GM23248 (cell line): Measurements from ENCODE around the gene CCDC149. TPM values are rescaled to one million over a fixed set of nuclear protein-coding genes. Genes with fewer than 3 reads are reported as not detected.

Experiments used
- DNase-seq: peaks from one replicate; pipeline ENCODE4 v3.0.0-alpha.2; 2015
- H2AFZ ChIP-seq: fragments of 200-600 bp; sonication (generic); 2 replicates; pipeline ENCODE4 v1.6.1; 2016; ENCODE audit warnings: antibody characterized with exemption
- H3F3A ChIP-seq: fragments of 200-600 bp; sonication (generic); 2 replicates; pipeline ENCODE4 v1.6.1; 2016; ENCODE audit warnings: mild to moderate bottlenecking, antibody characterized with exemption, mixed run types; ENCODE audit not compliant: insufficient read depth
- H3K27ac ChIP-seq: fragments of 200-600 bp; sonication (generic); 2 replicates; pipeline ENCODE4 v1.5.1; 2016; ENCODE audit warnings: mild to moderate bottlenecking
- H3K27me3 ChIP-seq: fragments of 200-600 bp; sonication (generic); replicated peaks from 2 replicates; pipeline ENCODE4 v1.6.1; 2016; ENCODE audit warnings: mild to moderate bottlenecking; ENCODE audit not compliant: insufficient read depth
- H3K36me3 ChIP-seq: fragments of 200-600 bp; sonication (generic); 2 replicates; pipeline ENCODE4 v1.6.1; 2016; ENCODE audit warnings: low read depth, mild to moderate bottlenecking
- H3K4me1 ChIP-seq: fragments of 200-600 bp; sonication (generic); 2 replicates; pipeline ENCODE4 v1.6.1; 2016; ENCODE audit warnings: mild to moderate bottlenecking; ENCODE audit not compliant: insufficient read depth
- H3K4me2 ChIP-seq: fragments of 200-600 bp; sonication (generic); one replicate; pipeline ENCODE4 v1.6.1; 2016; ENCODE audit warnings: mild to moderate bottlenecking; ENCODE audit not compliant: unreplicated experiment
- H3K4me3 ChIP-seq: fragments of 200-600 bp; sonication (generic); 2 replicates; pipeline ENCODE4 v1.5.1; 2016; ENCODE audit warnings: mild to moderate bottlenecking
- H3K79me2 ChIP-seq: fragments of 200-600 bp; sonication (generic); 2 replicates; pipeline ENCODE4 v1.6.1; 2016; ENCODE audit warnings: mild to moderate bottlenecking; ENCODE audit not compliant: insufficient read depth
- H3K9ac ChIP-seq: fragments of 200-600 bp; sonication (generic); 2 replicates; pipeline ENCODE4 v1.6.1; 2016; ENCODE audit warnings: mild to moderate bottlenecking
- H3K9me2 ChIP-seq: fragments of 200-600 bp; sonication (generic); 2 replicates; pipeline ENCODE4 v1.6.1; 2016; ENCODE audit warnings: mixed run types, mild to moderate bottlenecking, moderate library complexity; ENCODE audit not compliant: insufficient read depth
- H3K9me3 ChIP-seq: fragments of 200-600 bp; sonication (generic); one replicate; pipeline ENCODE4 v1.6.1; 2017; ENCODE audit warnings: low read depth
- H4K20me1 ChIP-seq: fragments of 200-600 bp; sonication (generic); 2 replicates; pipeline ENCODE4 v1.6.0; 2016; ENCODE audit not compliant: insufficient read depth
- EZH2 ChIP-seq: fragments of 200-600 bp; sonication (generic); IDR thresholded peaks from 2 replicates; pipeline ENCODE4 v1.6.1; 2018; ENCODE audit warnings: antibody characterized with exemption, mild to moderate bottlenecking; ENCODE audit not compliant: insufficient read depth, poor library complexity, severe bottlenecking
- EZH2phosphoT487 ChIP-seq: fragments of 200-600 bp; sonication (generic); IDR thresholded peaks from 2 replicates; pipeline ENCODE4 v1.6.1; 2018; ENCODE audit warnings: antibody characterized with exemption, moderate library complexity, mild to moderate bottlenecking, low read depth; ENCODE audit not compliant: insufficient read depth
- WGBS, 2 experiments: methylation state at CpG; one replicate each; pipeline ENCODE4 v1.1.6; 2015 to 2017; ENCODE audit warnings: low lambda C conversion rate in 2 of 2, low coverage in 1 of 2; ENCODE audit errors: missing lambda C conversion rate in 2 of 2; 5-methylcytosine and 5-hydroxymethylcytosine counted together
- in situ Hi-C: fragments of 300-500 bp; cut with MboI; formaldehyde crosslinking; loops from 2 replicates; pipeline ENCODE4 v1.15.0; 2020
- polyA plus RNA-seq: library from polyadenylated mRNA; unstranded; fragments of >200 nt; fragmentation: Nextera tagmentation; extraction: Ambion mirVana; gene quantifications from 2 replicates; pipeline ENCODE4 v1.2.1, GENCODE V29; 2016
- total RNA-seq: library from RNA; depleted of rRNA; stranded (reverse); fragments of >200 nt; shearing (Covaris generic); gene quantifications from 2 replicates; pipeline ENCODE4 v1.2.3, GENCODE V29; 2014

The CCDC149 gene
- total and polyA plus RNA-seq, 2 experiments from 2014 or later, result 6.1 to 9.7 TPM

- peak overlapping the region; percentile 91 for H2AFZ ChIP-seq
- in situ Hi-C loops, result no loop called here
- no peaks in the 10 kb centered on the region for H3K9me2 ChIP-seq
- 24 to 30% methylated on average over 10 of the region's 10 CpGs for WGBS, 2 experiments
- H3F3A ChIP-seq, result peaks cover 5% of the 10 kb centered on the region
- no peaks in the 10 kb centered on the region for H3K9me3 ChIP-seq
- H3K27me3 ChIP-seq, result no peaks in the 10 kb centered on the region
- H3K9ac ChIP-seq, result peak overlapping the region; percentile 60
- no peaks in the 10 kb centered on the region for H3K36me3 ChIP-seq
- peak overlapping the region; percentile 62 for H3K4me3 ChIP-seq
- no peak for TF ChIP-seq EZH2
- no peak for TF ChIP-seq EZH2phosphoT487
- H4K20me1 ChIP-seq, result no peaks in the 10 kb centered on the region
- DNase-seq, result peak; percentile 78
- no peaks in the 10 kb centered on the region for H3K79me2 ChIP-seq
- H3K4me1 ChIP-seq, result peaks cover 19% of the 10 kb centered on the region
- peak overlapping the region; percentile 55 for H3K27ac ChIP-seq
- peak overlapping the region; percentile 94 for H3K4me2 ChIP-seq
These were observed 118.4 kb downstream of the CCDC149 start for GRCh38 chr4:24794480-24794879.

- in situ Hi-C loops, result no loop called here
- H2AFZ ChIP-seq, result peak overlapping the region; percentile 91
- no peak overlapping the region for H3K9ac ChIP-seq
These were observed 118.8 kb downstream of the CCDC149 start for GRCh38 chr4:24794051-24794450.

DNA sequence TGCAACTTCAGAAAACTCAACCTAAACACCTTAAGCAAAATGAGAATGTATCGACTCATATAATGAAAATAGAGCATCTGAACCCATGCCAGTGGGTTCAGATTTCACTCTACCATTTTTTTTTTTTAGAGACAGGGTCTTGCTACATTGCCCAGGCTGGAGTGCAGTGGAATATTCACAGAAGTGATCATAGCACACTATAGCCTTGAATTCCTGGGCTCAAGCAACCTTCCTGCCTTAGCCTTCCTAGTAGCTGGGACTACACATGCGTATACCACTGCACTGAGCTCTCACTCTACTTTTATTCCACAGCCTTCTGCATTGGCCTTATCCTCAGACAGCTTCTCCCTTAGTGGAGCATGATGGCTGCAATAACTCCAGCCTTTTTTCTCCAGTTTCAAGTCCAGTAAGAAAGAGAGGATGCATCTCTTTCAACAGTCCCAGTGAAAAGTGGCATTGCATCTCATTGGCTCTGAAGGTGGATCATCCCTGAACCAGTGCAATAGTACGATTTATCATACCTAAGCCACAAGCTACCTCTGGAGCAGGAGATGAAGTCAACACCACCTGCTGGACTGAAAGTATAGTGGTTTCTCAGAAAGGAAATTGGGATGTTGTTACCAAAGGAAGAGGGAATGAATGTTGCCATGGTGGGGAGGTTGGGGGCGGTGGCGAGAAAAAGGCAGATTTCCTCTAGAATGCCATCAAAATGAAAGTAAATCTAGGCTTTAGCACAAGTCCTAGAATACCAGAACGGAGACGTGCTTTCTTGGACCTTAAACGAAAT is 119.4 kb downstream of the CCDC149 start:
- H4K20me1 ChIP-seq, result no peaks in the 10 kb centered on the region
- no peak overlapping the region for H2AFZ ChIP-seq
- H3K79me2 ChIP-seq, result no peaks in the 10 kb centered on the region
- H3F3A ChIP-seq, result peaks cover 5% of the 10 kb centered on the region
- no peaks in the 10 kb centered on the region for H3K9me2 ChIP-seq
- H3K4me1 ChIP-seq, result peaks cover 19% of the 10 kb centered on the region
- H3K27ac ChIP-seq, result no peak overlapping the region
- no peaks in the 10 kb centered on the region for H3K9me3 ChIP-seq
- in situ Hi-C loops, result no loop called here
- no peak overlapping the region for H3K4me3 ChIP-seq
- H3K27me3 ChIP-seq, result no peaks in the 10 kb centered on the region
- 97 to 100% methylated on average over 8 of the region's 8 CpGs for WGBS, 2 experiments
- H3K36me3 ChIP-seq, result no peaks in the 10 kb centered on the region
- no peak overlapping the region for H3K4me2 ChIP-seq
- DNase-seq, result peak; percentile 43
- no peak for TF ChIP-seq EZH2phosphoT487
- no peak for TF ChIP-seq EZH2
- no peak overlapping the region for H3K9ac ChIP-seq

More at GRCh38 chr4:24794051-24794450, 118.8 kb downstream of the CCDC149 start:
- H3K4me3 ChIP-seq, result 0 out of 2 replicates have a peak overlapping the region, but pooled peaks have one; percentile 62
- H3K79me2 ChIP-seq, result no peaks in the 10 kb centered on the region
- 66 to 73% methylated on average over 4 of the region's 4 CpGs for WGBS, 2 experiments
- no peaks in the 10 kb centered on the region for H3K36me3 ChIP-seq
- H3K27ac ChIP-seq, result peak overlapping the region; percentile 55
- no peaks in the 10 kb centered on the region for H3K9me3 ChIP-seq
- H3K27me3 ChIP-seq, result no peaks in the 10 kb centered on the region
- peak overlapping the region; percentile 94 for H3K4me2 ChIP-seq
- H3K9me2 ChIP-seq, result no peaks in the 10 kb centered on the region
- TF ChIP-seq EZH2, result no peak
- TF ChIP-seq EZH2phosphoT487, result no peak
- DNase-seq, result no peak
- no peaks in the 10 kb centered on the region for H4K20me1 ChIP-seq
- H3K4me1 ChIP-seq, result peaks cover 19% of the 10 kb centered on the region
- peaks cover 5% of the 10 kb centered on the region for H3F3A ChIP-seq

DNA sequence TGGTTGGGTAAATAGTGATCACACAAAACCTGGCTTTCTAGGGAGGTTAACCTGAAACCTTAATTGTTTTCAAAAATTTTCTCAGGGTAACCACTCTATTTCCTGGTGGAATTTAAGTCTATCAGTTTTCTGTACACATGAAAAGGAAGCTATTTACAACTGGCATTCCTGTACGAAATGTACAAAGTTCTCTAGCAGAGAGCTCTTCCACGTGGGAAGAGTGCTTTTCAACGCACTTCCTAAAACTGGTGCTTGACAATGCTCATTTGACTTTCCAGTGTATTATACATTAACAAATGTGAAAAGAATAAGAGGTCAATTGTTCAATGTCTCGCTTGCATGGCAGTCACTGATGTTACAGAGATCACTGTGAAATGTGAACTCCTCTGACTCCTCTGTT is 120.3 kb downstream of the CCDC149 start:
- H3K4me2 ChIP-seq, result no peak overlapping the region
- no peaks in the 10 kb centered on the region for H3K9me2 ChIP-seq
- no peaks in the 10 kb centered on the region for H3K9me3 ChIP-seq
- TF ChIP-seq EZH2, result no peak
- no peak for TF ChIP-seq EZH2phosphoT487
- no peaks in the 10 kb centered on the region for H3K27me3 ChIP-seq
- peaks cover 5% of the 10 kb centered on the region for H3F3A ChIP-seq
- no peak overlapping the region for H2AFZ ChIP-seq
- no peaks in the 10 kb centered on the region for H3K79me2 ChIP-seq
- H4K20me1 ChIP-seq, result no peaks in the 10 kb centered on the region
- no peaks in the 10 kb centered on the region for H3K36me3 ChIP-seq
- WGBS, 2 experiments, result 99 to 100% methylated on average over 4 of the region's 4 CpGs
- H3K4me1 ChIP-seq, result peaks cover 19% of the 10 kb centered on the region
- H3K9ac ChIP-seq, result no peak overlapping the region
- in situ Hi-C loops, result no loop called here
- no peak for DNase-seq
- no peak overlapping the region for H3K4me3 ChIP-seq
- no peak overlapping the region for H3K27ac ChIP-seq

DNA sequence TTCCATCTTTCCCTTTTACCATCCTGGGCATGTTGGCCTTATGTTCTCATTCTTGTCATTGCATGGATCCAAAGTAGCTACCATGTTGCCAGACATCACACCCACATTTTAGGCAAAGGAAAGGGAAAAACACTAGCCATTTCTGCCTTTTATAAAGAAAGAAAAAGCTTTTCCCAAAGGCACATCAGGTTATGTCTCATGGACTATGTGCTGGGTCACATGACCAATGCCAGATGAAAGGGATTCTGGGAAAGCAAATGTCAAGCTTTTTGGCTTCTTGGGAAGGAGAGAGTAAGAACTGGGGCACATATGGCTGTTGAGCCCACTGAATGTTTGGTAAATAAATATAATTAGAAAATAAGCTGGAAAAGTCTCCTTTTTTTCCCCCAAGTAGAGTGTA is 121.8 kb downstream of the CCDC149 start:
- Histone ChIP-seq H3K4me3 (no peak overlapping the region), H3F3A (peaks cover 5% of the 10 kb centered on the region), H3K9me2 (no peaks in the 10 kb centered on the region), H4K20me1 (no peaks in the 10 kb centered on the region), H3K4me1 (peaks cover 19% of the 10 kb centered on the region), H3K27ac (no peak overlapping the region), H3K79me2 (no peaks in the 10 kb centered on the region), H2AFZ (no peak overlapping the region), H3K27me3 (no peaks in the 10 kb centered on the region), H3K36me3 (no peaks in the 10 kb centered on the region), H3K9ac (no peak overlapping the region), H3K9me3 (no peaks in the 10 kb centered on the region), H3K4me2 (no peak overlapping the region)
- TF ChIP-seq EZH2 (no peak), EZH2phosphoT487 (no peak)
- in situ Hi-C loops, result no loop called here
- DNase-seq, result no peak
